K562 (cell line): ENCODE data around the gene PRMT7. TPM values are rescaled to one million over a fixed set of nuclear protein-coding genes. Genes with fewer than 3 reads are reported as not detected.

Experiments
- ATAC-seq: fragments of 200-7000 bp; cut with Tn5 transposase; 3 replicates; pipeline ENCODE4 v1.9.1; 2020; ENCODE audit warnings: moderate library complexity
- BruUV-seq: library from RNA; stranded (reverse); fragments of 400-500 nt; replicated peaks from 2 replicates; lab custom pipeline; 2021; lab: Mats Ljungman, UMichigan
- CTCF ChIA-PET: fragments of 300-600 bp; formaldehyde crosslinking; extraction: SDS; loops from one replicate; lab custom pipeline; 2021; ENCODE audit warnings: low intra/inter-chr PET ratio; lab: Yijun Ruan, JAX
- POLR2A ChIA-PET: fragments of 300-600, 350-650 bp; sonication (Branson Sonifier 250); formaldehyde crosslinking; extraction: SDS; loops from one replicate; lab custom pipeline; 2021; ENCODE audit warnings: antibody characterized with exemption, inconsistent platforms; lab: Yijun Ruan, JAX
- DNase-seq, 4 experiments: peaks; one replicate each; pipeline versions ENCODE4 v3.0.0 to v3.0.0-alpha.2; 2011 to 2018; ENCODE audit warnings: low spot score in 3 of 4, mixed read lengths in 3 of 4; ENCODE audit errors: extremely low read depth in 1 of 4
- FAIRE-seq: peaks from 2 replicates; lab custom pipeline; 2011; peaks lifted over from hg19 to GRCh38; lab: Jason Lieb, UNC
- H2AFZ ChIP-seq: 2 replicates; pipeline ENCODE4 v1.6.0; 2011; ENCODE audit warnings: low read depth, low read length, control low read depth, inconsistent platforms
- H3K27ac ChIP-seq: fragments of 200-600 bp; 3 replicates; pipeline ENCODE4 v1.8.0; 2011; ENCODE audit warnings: low read depth, mild to moderate bottlenecking, control low read depth, inconsistent platforms, low read length, moderate library complexity, mixed read lengths; ENCODE audit errors: extremely low read depth
- H3K27me3 ChIP-seq, 2 experiments: fragments of 300-600 bp in 1 of 2; 2 replicates in 1 of 2; 3 replicates in 1 of 2; pipeline versions ENCODE4 v1.6.0 to v1.8.0; 2011; ENCODE audit warnings: inconsistent platforms in 2 of 2, low read length in 2 of 2, mild to moderate bottlenecking in 1 of 2, mixed read lengths in 1 of 2, moderate library complexity in 1 of 2; ENCODE audit not compliant: control insufficient read depth in 2 of 2, insufficient read depth in 2 of 2
- H3K36me3 ChIP-seq: fragments of 300-600 bp; 3 replicates; pipeline ENCODE4 v1.8.0; 2011; ENCODE audit warnings: mild to moderate bottlenecking, low read length, inconsistent platforms; ENCODE audit not compliant: control insufficient read depth, insufficient read depth
- H3K4me1 ChIP-seq, 2 experiments: fragments of 200-600 bp in 1 of 2; replicated peaks in 1 of 2; 2 replicates in 1 of 2; 3 replicates in 1 of 2; pipeline versions ENCODE4 v1.5.1 to v1.8.0; 2011; ENCODE audit warnings: inconsistent platforms in 2 of 2, low read length in 2 of 2, mild to moderate bottlenecking in 1 of 2, mixed read lengths in 1 of 2, moderate library complexity in 1 of 2; ENCODE audit not compliant: control insufficient read depth in 2 of 2, insufficient read depth in 2 of 2
- H3K4me2 ChIP-seq: 2 replicates; pipeline ENCODE4 v1.6.1; 2011; ENCODE audit warnings: low read length, control low read depth, inconsistent platforms, mixed read lengths; ENCODE audit not compliant: insufficient read depth
- H3K4me3 ChIP-seq: fragments of 200-600 bp; sonication (generic), shearing (Covaris generic); 2 replicates; pipeline ENCODE4 v1.5.1; 2016; ENCODE audit warnings: control low read depth, inconsistent platforms
- H3K79me2 ChIP-seq: fragments of 200-600 bp; 3 replicates; pipeline ENCODE4 v1.8.0; 2011; ENCODE audit warnings: low read length, inconsistent platforms; ENCODE audit not compliant: control insufficient read depth, insufficient read depth
- H3K9ac ChIP-seq, 2 experiments: 2 replicates each; pipeline versions ENCODE4 v1.6.0 to v1.6.1; 2011; ENCODE audit warnings: low read depth in 2 of 2, low read length in 2 of 2, control low read depth in 1 of 2, inconsistent platforms in 1 of 2, mild to moderate bottlenecking in 1 of 2, mixed read lengths in 1 of 2; ENCODE audit not compliant: insufficient read depth in 1 of 2
- H3K9me1 ChIP-seq: one replicate; pipeline ENCODE4 v1.6.0; 2011; ENCODE audit warnings: inconsistent platforms, mild to moderate bottlenecking, low read length, moderate library complexity; ENCODE audit not compliant: control insufficient read depth, insufficient read depth
- H3K9me3 ChIP-seq: replicated peaks from 2 replicates; pipeline ENCODE4 v1.5.1; 2011; ENCODE audit warnings: low read depth, low read length, inconsistent platforms; ENCODE audit not compliant: control insufficient read depth, insufficient read depth
- H4K20me1 ChIP-seq: replicated peaks from 2 replicates; pipeline ENCODE4 v1.6.1; 2011; ENCODE audit warnings: low read length, inconsistent platforms, mixed read lengths; ENCODE audit not compliant: control insufficient read depth, insufficient read depth
- CBX5 ChIP-seq: IDR thresholded peaks from 2 replicates; pipeline ENCODE4 v1.6.1; 2014; ENCODE audit warnings: low read depth, borderline replicate concordance
- HDAC3 ChIP-seq: fragments of 450-650 bp; IDR thresholded peaks from 2 replicates; pipeline ENCODE4 v1.6.1; 2018; ENCODE audit warnings: borderline replicate concordance, mild to moderate bottlenecking, moderate library complexity; ENCODE audit not compliant: partially characterized antibody
- MCM2 ChIP-seq: fragments of 450-650 bp; IDR thresholded peaks from 2 replicates; pipeline ENCODE4 v1.6.1; 2017; ENCODE audit warnings: low read depth, mild to moderate bottlenecking
- MEF2D ChIP-seq: conservative IDR thresholded peaks from 2 replicates; pipeline ENCODE4 v1.6.1; 2016; ENCODE audit warnings: low read depth, missing genetic modification characterization, missing compliant biosample characterization
- NR4A1 ChIP-seq, 2 experiments: fragments of 250-450 bp in 1 of 2; fragments of 450-650 bp in 1 of 2; sonication (Bioruptor Pico) in 1 of 2; IDR thresholded peaks; 2 replicates each; pipeline versions ENCODE4 v1.4.0 to v1.6.1; 2016 to 2020; ENCODE audit warnings: mild to moderate bottlenecking in 2 of 2, missing compliant biosample characterization in 1 of 2, missing genetic modification characterization in 1 of 2, moderate library complexity in 1 of 2
- PPARD ChIP-seq: fragments of 250-450 bp; sonication (Bioruptor Pico); IDR thresholded peaks from 2 replicates; pipeline ENCODE4 v1.8.0; 2022; ENCODE audit warnings: inconsistent platforms, mild to moderate bottlenecking, moderate library complexity
- SNIP1 ChIP-seq: fragments of 450-650 bp; IDR thresholded peaks from 2 replicates; pipeline ENCODE4 v1.7.1; 2017; ENCODE audit warnings: low read depth, mild to moderate bottlenecking
- TAF7 ChIP-seq: fragments of 450-650 bp; IDR thresholded peaks from 2 replicates; pipeline ENCODE4 v1.6.1; 2016; ENCODE audit warnings: missing genetic modification characterization, missing compliant biosample characterization
- ZBTB1 ChIP-seq: sonication (generic); formaldehyde crosslinking; IDR thresholded peaks from 2 replicates; pipeline ENCODE4 v1.8.1; 2023; ENCODE audit warnings: missing genetic modification reagents, low read depth, mild to moderate bottlenecking, borderline replicate concordance
- ZNF384 ChIP-seq: IDR thresholded peaks from 2 replicates; pipeline ENCODE4 v1.6.1; 2012; ENCODE audit warnings: low read depth, low read length, improper control_type of control experiment
- ZSCAN32 ChIP-seq: fragments of 450-650 bp; formaldehyde crosslinking; IDR thresholded peaks from 2 replicates; pipeline ENCODE4 v1.4.0; 2020; ENCODE audit warnings: mild to moderate bottlenecking, moderate library complexity
- WGBS: fragments of 100-300 bp; shearing (Covaris generic); methylation state at CpG from one replicate; pipeline ENCODE4 v1.1.6; 2016; ENCODE audit warnings: low coverage, mixed read lengths; ENCODE audit not compliant: insufficient coverage; ENCODE audit errors: missing lambda C conversion rate; 5-methylcytosine and 5-hydroxymethylcytosine counted together
- in situ Hi-C: fragments of 300-500 bp; cut with MboI; formaldehyde crosslinking; loops from 4 replicates; pipeline ENCODE4 v1.15.0; 2018; ENCODE audit warnings: inconsistent platforms, mixed read lengths
- intact Hi-C: fragments of 100-400 bp; cut with micrococcal nuclease; formaldehyde crosslinking; loops from 2 replicates; pipeline ENCODE4 v1.14.2; 2022
- polyA plus RNA-seq, 8 experiments: library from polyadenylated mRNA; depleted of rRNA in 4 of 8; stranded (reverse) in 5 of 8; unstranded in 3 of 8; fragments of >200 nt; fragmentation: Nextera tagmentation in 2 of 8; fragmentation: Illumina TruSeq in 1 of 8; extraction: Ambion mirVana in 2 of 8; extraction: Trizol in 1 of 8; gene quantifications; 2 replicates each; pipeline versions ENCODE4 v1.2.1 to v1.2.3, GENCODE V29; 2011 to 2014; ENCODE audit warnings: inconsistent platforms in 1 of 8, missing spikeins in 1 of 8
- total RNA-seq, 7 experiments: library from RNA; depleted of rRNA in 6 of 7; stranded (reverse); fragments of >200 nt in 6 of 7; fragmentation: Illumina TruSeq in 2 of 7; extraction: Trizol in 2 of 7; gene quantifications; 2 replicates each; pipeline versions ENCODE4 v1.2.1 to v1.2.3, GENCODE V29; 2011 to 2021; ENCODE audit warnings: low replicate concordance in 1 of 7
- TF ChIP-seq, protein P1 (sequence below), 2 experiments: fragments of 450-650 bp in 1 of 2; sonication (generic) in 1 of 2; formaldehyde crosslinking in 1 of 2; IDR thresholded peaks in 1 of 2; conservative IDR thresholded peaks in 1 of 2; 2 replicates each; pipeline versions ENCODE4 v1.6.1 to v1.8.1; 2016 to 2023; ENCODE audit warnings: mild to moderate bottlenecking in 2 of 2, moderate library complexity in 2 of 2, inconsistent platforms in 1 of 2, missing genetic modification reagents in 1 of 2

The PRMT7 gene
- total and polyA plus RNA-seq, 9 of the 15 experiments (the other 6 are each of a cell fraction or from before 2014, with no cell fraction given): 6.4 to 88.8 (median 73.1) TPM

- Histone ChIP-seq H3K79me2 (no peaks in the 10 kb centered on the region), H3K27ac (no peak overlapping the region), H3K36me3 (peaks cover 96% of the 10 kb centered on the region), H3K4me2 (no peak overlapping the region), H3K9me3 (no peaks in the 10 kb centered on the region), H3K9me1 (no peaks in the 10 kb centered on the region), H3K4me3 (no peak overlapping the region), H3K9ac (no peak overlapping the region), H4K20me1 (no peaks in the 10 kb centered on the region), H3K27me3 (no peaks in the 10 kb centered on the region), H2AFZ (no peak overlapping the region), H3K4me1 (no peaks in the 10 kb centered on the region)
- intact Hi-C loops: no loop called here
- ChIA-PET POLR2A (interaction anchor here (0.6 to 3.0 kb wide), 4 partner anchors 9 to 269 kb away, joined by 3 to 17 read pairs (median 3); partner anchors contain the start of genes PRMT7 and SLC7A6OS), CTCF (no interaction called here)
- WGBS: 92% methylated on average over 6 of the region's 6 CpGs
- no TSS peak for BruUV-seq
- in situ Hi-C loops: no loop called here
- no peak for ATAC-seq
- DNase-seq: no peak
- TF ChIP-seq ZBTB1 (CRISPR knock-in tag) (no peak), MCM2 (no peak), PPARD (CRISPR knock-in tag) (no peak), CBX5 (no peak), NR4A1 (CRISPR knock-in tag; IDR thresholded peaks at IDR 0.05) (no peak), NR4A1 (tag; IDR thresholded peaks at IDR 0.05) (no peak), TAF7 (tag) (no peak), HDAC3 (no peak), MEF2D (tag) (no peak), ZSCAN32 (CRISPR knock-in tag) (no peak), ZNF384 (no peak), SNIP1 (no peak)
- TF ChIP-seq, protein P1, sequence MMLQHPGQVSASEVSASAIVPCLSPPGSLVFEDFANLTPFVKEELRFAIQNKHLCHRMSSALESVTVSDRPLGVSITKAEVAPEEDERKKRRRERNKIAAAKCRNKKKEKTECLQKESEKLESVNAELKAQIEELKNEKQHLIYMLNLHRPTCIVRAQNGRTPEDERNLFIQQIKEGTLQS (IDR thresholded peaks at IDR 0.05): no peak
- TF ChIP-seq, protein P1 (CRISPR knock-in tag; conservative IDR thresholded peaks at IDR 0.05): no peak
- FAIRE-seq: no peak
These were observed 14.1 kb upstream of the PRMT7 start for GRCh38 chr16:68296693-68297092.
